Parathyroid adenoma (tissue), 2 donors: ENCODE data around the gene MLX.
A peak's percentile ranks its signal among the peaks of the same experiment; 100 is the strongest.
"Not testable (repeated sequence)": the region's sequence is repeated elsewhere in the genome, so short reads cannot be mapped to it uniquely, and the experiment has no call there.

Source experiments
- H2AFZ ChIP-seq: fragments of 300-600 bp; sonication (generic); one replicate; pipeline ENCODE4 v1.7.0; 2017; ENCODE audit warnings: antibody characterized with exemption, mild to moderate bottlenecking
- H3K27ac ChIP-seq: fragments of 300-600 bp; sonication (generic); one replicate; pipeline ENCODE4 v1.7.0; 2017
- H3K27me3 ChIP-seq: fragments of 300-600 bp; sonication (generic); one replicate; pipeline ENCODE4 v1.7.0; 2017; ENCODE audit warnings: low read length; ENCODE audit not compliant: control insufficient read depth, insufficient read depth
- H3K36me3 ChIP-seq: fragments of 300-600 bp; sonication (generic); one replicate; pipeline ENCODE4 v1.7.0; 2017; ENCODE audit warnings: low read length; ENCODE audit not compliant: control insufficient read depth, insufficient read depth
- H3K4me1 ChIP-seq: fragments of 300-600 bp; sonication (generic); one replicate; pipeline ENCODE4 v1.7.0; 2017; ENCODE audit warnings: control low read depth
- H3K4me2 ChIP-seq: fragments of 300-600 bp; sonication (generic); one replicate; pipeline ENCODE4 v1.7.0; 2017; ENCODE audit warnings: low read length
- H3K4me3 ChIP-seq: fragments of 300-600 bp; sonication (generic); one replicate; pipeline ENCODE4 v1.7.0; 2017; ENCODE audit warnings: low read depth, low read length
- H3K79me2 ChIP-seq: fragments of 300-600 bp; sonication (generic); one replicate; pipeline ENCODE4 v1.7.0; 2017; ENCODE audit warnings: control low read depth
- H3K9ac ChIP-seq: fragments of 300-600 bp; sonication (generic); one replicate; pipeline ENCODE4 v1.7.0; 2017; ENCODE audit warnings: mild to moderate bottlenecking
- H3K9me3 ChIP-seq: fragments of 300-600 bp; sonication (generic); one replicate; pipeline ENCODE4 v1.7.0; 2017; ENCODE audit warnings: low read length; ENCODE audit not compliant: control insufficient read depth
- TF ChIP-seq, protein P1 (sequence below): fragments of 300-600 bp; sonication (generic); IDR thresholded peaks from one replicate; pipeline ENCODE4 v1.7.0; 2017; ENCODE audit warnings: antibody characterized with exemption, mild to moderate bottlenecking
- donor health status: primary hyperparathyroidism.

The MLX gene

DNA sequence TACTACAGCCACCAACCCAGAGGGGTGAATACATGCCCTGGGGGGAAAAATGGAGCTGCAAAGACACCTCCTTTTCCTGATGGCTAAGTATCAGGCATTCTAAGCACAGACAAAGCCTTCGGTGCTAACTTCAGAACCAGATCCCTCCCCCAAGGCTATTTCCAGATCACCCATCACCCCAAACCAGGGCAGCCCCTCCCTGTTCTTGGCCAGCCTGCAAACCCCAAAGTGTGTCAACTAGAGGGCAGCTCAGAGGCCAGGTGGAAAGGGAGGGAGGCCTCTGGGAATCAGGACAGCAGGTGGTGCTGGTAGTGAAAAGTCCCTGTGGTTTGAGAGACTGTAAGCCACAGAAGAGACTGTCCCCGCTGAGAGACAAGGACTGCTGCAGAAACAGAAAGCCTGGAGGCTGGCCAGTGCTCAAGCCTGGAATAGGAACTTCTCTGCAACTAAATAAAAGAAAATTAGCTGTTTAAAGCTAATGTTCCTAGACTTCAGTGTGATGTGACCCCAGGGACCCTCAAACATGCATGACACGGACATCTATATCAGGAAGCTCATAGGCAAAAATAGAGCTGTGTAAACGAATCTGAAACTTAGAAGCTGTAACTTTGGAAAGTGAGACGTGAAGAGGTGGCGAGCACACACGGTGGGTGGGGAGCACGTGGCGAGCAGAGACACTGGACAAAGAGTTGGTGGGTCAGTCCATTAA is 51.7 kb downstream of the MLX start:
- no peaks in the 10 kb centered on the region for H3K9me3 ChIP-seq
- H3K4me1 ChIP-seq: no peaks in the 10 kb centered on the region
- H3K9ac ChIP-seq: no peak overlapping the region

DNA sequence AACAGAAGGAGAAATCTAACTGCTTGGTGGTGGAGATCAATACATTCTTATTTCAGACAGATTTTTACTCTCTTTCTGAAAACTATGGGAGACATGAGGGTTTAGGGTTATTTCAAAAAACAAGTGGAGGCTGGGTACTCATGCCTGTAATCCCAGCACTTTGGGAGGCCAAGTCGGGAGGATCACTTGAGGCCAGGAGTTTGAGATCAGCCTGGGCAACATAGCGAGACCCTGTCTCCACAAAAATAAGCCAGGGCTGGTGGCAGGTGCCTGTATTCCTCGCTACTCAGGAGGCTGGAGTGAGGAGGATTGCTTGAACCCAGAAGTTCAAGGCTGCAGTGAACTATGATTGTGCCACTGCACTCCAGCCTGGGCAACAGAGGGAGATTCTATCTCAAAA is 55.1 kb downstream of the MLX start:
- H2AFZ ChIP-seq, H3K4me1 ChIP-seq, H3K9ac ChIP-seq, H3K9me3 ChIP-seq, H3K27me3 ChIP-seq, H3K4me3 ChIP-seq, H3K4me2 ChIP-seq, H3K79me2 ChIP-seq, H3K27ac ChIP-seq, H3K36me3 ChIP-seq: not testable (repeated sequence)

More for the DNA sequence above, 51.7 kb downstream of the MLX start:
- Histone ChIP-seq H3K4me2 (no peak overlapping the region), H3K79me2 (no peaks in the 10 kb centered on the region), H3K4me3 (no peak overlapping the region), H3K27me3 (no peaks in the 10 kb centered on the region), H2AFZ (peak overlapping the region; percentile 35), H3K27ac (no peak overlapping the region), H3K36me3 (no peaks in the 10 kb centered on the region)
- TF ChIP-seq, protein P1, sequence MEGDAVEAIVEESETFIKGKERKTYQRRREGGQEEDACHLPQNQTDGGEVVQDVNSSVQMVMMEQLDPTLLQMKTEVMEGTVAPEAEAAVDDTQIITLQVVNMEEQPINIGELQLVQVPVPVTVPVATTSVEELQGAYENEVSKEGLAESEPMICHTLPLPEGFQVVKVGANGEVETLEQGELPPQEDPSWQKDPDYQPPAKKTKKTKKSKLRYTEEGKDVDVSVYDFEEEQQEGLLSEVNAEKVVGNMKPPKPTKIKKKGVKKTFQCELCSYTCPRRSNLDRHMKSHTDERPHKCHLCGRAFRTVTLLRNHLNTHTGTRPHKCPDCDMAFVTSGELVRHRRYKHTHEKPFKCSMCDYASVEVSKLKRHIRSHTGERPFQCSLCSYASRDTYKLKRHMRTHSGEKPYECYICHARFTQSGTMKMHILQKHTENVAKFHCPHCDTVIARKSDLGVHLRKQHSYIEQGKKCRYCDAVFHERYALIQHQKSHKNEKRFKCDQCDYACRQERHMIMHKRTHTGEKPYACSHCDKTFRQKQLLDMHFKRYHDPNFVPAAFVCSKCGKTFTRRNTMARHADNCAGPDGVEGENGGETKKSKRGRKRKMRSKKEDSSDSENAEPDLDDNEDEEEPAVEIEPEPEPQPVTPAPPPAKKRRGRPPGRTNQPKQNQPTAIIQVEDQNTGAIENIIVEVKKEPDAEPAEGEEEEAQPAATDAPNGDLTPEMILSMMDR: peak; percentile 51
